Measurements from ENCODE around the gene DLX3. TPM values are rescaled to one million over a fixed set of nuclear protein-coding genes. Genes with fewer than 3 reads are reported as not detected.

The DLX3 gene
- total RNA-seq, 1 donor from 2014 or later: 0.04 TPM

DNA sequence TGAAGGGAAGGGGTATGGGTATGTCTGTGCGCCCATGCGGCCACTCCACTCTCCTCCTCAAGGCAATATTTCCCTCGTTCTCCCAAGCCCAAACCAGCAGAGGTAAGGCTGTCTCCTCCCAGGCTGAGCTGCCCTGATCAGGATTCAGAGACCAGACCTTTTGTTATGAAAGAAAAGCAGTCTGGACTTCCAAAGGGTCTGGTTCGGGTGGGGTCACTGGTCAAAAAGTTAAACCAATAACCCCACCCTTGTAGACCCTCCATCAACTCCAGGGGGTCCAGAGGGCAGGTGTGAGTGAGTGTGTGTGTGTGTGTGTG, 31.8 kb downstream of the DLX3 start:
- Histone ChIP-seq H3K79me2 (ENCODE audit: low read depth) (no peaks in the 10 kb centered on the region), H3K36me3 (no peaks in the 10 kb centered on the region), H3K9me3 (ENCODE audit: low read depth) (no peaks in the 10 kb centered on the region), H3K27ac (no peak overlapping the region), H3K4me3 (peak overlapping the region; percentile 39), H3K27me3 (peaks cover 94% of the 10 kb centered on the region), H3K9ac (no peak overlapping the region), H3K4me2 (peak overlapping the region; percentile 76), H3F3A (ENCODE audit: low read depth) (peaks cover 37% of the 10 kb centered on the region), H3K4me1 (peaks cover 35% of the 10 kb centered on the region), H2AFZ (replicated peaks) (no peak overlapping the region), H4K20me1 (ENCODE audit: low read depth) (peaks cover 35% of the 10 kb centered on the region)
- TF ChIP-seq EZH2 (IDR thresholded peaks at IDR 0.05): no peak
- no peak for TF ChIP-seq EZH2phosphoT487 (IDR thresholded peaks at IDR 0.05)
- TF ChIP-seq, protein P1, sequence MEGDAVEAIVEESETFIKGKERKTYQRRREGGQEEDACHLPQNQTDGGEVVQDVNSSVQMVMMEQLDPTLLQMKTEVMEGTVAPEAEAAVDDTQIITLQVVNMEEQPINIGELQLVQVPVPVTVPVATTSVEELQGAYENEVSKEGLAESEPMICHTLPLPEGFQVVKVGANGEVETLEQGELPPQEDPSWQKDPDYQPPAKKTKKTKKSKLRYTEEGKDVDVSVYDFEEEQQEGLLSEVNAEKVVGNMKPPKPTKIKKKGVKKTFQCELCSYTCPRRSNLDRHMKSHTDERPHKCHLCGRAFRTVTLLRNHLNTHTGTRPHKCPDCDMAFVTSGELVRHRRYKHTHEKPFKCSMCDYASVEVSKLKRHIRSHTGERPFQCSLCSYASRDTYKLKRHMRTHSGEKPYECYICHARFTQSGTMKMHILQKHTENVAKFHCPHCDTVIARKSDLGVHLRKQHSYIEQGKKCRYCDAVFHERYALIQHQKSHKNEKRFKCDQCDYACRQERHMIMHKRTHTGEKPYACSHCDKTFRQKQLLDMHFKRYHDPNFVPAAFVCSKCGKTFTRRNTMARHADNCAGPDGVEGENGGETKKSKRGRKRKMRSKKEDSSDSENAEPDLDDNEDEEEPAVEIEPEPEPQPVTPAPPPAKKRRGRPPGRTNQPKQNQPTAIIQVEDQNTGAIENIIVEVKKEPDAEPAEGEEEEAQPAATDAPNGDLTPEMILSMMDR (IDR thresholded peaks at IDR 0.05): no peak
- Mint-ChIP-seq H3K27me3 (ENCODE audit: insufficient read depth, low read depth) (peaks cover 76% of the 10 kb centered on the region), H3K9me3 (peaks cover 3% of the 10 kb centered on the region), H3K4me3 (peak overlapping the region; percentile 54), H3K4me1 (peaks cover 22% of the 10 kb centered on the region), H3K36me3 (no peaks in the 10 kb centered on the region), H3K27ac (no peak overlapping the region)
- peak; percentile 48 for DNase-seq (ENCODE audit: low spot score)

DNA sequence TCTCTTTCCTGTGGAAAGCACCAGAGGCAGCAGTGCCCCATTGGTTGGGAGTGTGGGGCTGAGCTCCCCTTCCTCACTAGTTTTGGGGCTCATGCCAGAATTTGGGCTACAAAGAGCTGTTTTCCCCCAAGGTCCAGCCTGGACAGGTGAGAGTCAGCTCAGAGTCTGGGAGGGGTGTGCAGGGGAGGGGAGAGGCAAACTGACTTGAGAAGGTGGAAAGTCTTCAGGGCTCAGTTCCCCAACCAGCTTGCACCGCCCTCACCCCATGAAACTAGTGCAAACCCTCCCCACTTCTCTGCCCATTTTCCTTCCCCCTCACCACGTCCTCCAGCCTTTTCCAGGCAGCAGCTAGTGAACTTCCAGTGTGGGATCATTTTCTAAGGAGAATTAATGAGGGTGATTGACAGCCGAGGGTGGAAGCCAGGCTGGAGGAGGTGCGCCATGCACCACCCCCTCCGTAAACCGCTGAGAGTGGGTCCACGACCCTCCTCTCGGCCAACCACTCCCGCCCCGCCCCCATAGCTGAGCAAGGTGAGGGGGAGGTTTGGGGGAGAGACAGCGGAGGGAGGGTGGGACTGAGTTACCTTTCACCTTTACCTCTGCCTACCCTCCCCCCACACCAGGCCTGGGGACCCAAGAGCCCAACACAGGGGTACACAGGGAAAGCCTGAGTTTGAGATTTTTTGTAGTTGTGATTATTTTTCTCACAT, 32.3 kb downstream of the DLX3 start:
- H3K27me3 ChIP-seq: peaks cover 89% of the 10 kb centered on the region
- peak overlapping the region; percentile 76 for H3K4me2 ChIP-seq
- H3K9me3 ChIP-seq (ENCODE audit: low read depth): no peaks in the 10 kb centered on the region
- H3K27ac ChIP-seq: no peak overlapping the region
- peak overlapping the region; percentile 39 for H3K4me3 ChIP-seq
- Mint-ChIP-seq H3K4me1 (peaks cover 22% of the 10 kb centered on the region), H3K9me3 (peaks cover 3% of the 10 kb centered on the region), H3K4me3 (peak overlapping the region; percentile 33), H3K36me3 (no peaks in the 10 kb centered on the region), H3K27me3 (ENCODE audit: insufficient read depth, low read depth) (peaks cover 71% of the 10 kb centered on the region), H3K27ac (no peak overlapping the region)
- H3K79me2 ChIP-seq (ENCODE audit: low read depth): no peaks in the 10 kb centered on the region
- H3K36me3 ChIP-seq: no peaks in the 10 kb centered on the region
- no peak overlapping the region for H2AFZ ChIP-seq (replicated peaks)
- no peak for DNase-seq (ENCODE audit: low spot score)
- TF ChIP-seq EZH2phosphoT487 (IDR thresholded peaks at IDR 0.05) (no peak), EZH2 (IDR thresholded peaks at IDR 0.05) (no peak)
- TF ChIP-seq, protein P1 (IDR thresholded peaks at IDR 0.05): no peak
- peaks cover 35% of the 10 kb centered on the region for H4K20me1 ChIP-seq (ENCODE audit: low read depth)
- H3F3A ChIP-seq (ENCODE audit: low read depth): peaks cover 32% of the 10 kb centered on the region
- H3K9ac ChIP-seq: no peak overlapping the region
- H3K4me1 ChIP-seq: peaks cover 35% of the 10 kb centered on the region

DNA sequence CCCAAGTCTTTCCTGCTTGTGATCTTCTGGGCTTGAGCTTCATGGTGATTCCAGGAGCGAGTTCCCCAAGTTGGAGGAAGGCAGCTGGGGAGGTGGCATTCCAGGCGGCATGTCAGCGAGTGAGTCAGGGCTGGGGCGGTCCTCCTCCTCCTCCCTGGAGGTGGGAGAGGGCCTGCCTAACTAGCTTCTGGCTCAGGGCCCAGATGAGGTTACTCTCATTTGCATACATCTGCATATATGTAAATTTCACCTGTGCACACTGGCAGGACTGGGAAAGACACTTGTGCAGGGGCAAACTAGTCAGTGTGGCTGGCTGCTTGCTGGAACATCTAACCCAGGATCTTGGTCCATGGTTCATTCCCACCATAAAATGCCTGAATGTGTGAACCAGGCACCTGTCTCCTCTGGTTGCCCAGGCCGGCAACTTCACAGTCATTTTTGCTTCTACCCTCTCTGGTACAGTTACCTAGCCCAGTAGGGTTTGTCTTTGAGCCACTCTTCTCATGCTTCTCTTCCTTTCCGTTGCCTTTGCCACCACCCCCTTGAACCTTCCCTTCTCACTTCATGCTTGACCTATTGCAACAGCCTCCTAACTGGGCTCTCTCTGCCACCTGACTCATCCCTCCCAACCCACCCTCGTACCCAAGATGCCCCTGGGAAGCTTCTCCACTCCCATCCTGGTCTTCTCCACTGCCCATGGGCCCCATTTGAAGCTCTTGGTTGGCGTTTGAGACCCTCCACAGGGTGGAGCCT, 35.7 kb downstream of the DLX3 start:
- H3K27me3 ChIP-seq: peaks cover 73% of the 10 kb centered on the region
- no peak for DNase-seq (ENCODE audit: low spot score)
- no peaks in the 10 kb centered on the region for H3K9me3 ChIP-seq (ENCODE audit: low read depth)

More for the DNA sequence above, 35.7 kb downstream of the DLX3 start:
- Histone ChIP-seq H3K4me3 (no peak overlapping the region), H3K4me2 (no peak overlapping the region), H3K4me1 (peaks cover 20% of the 10 kb centered on the region), H3K36me3 (no peaks in the 10 kb centered on the region), H2AFZ (replicated peaks) (no peak overlapping the region), H3K79me2 (ENCODE audit: low read depth) (no peaks in the 10 kb centered on the region), H4K20me1 (ENCODE audit: low read depth) (peaks cover 10% of the 10 kb centered on the region), H3K9ac (no peak overlapping the region), H3F3A (ENCODE audit: low read depth) (peaks cover 16% of the 10 kb centered on the region), H3K27ac (no peak overlapping the region)
- no peak overlapping the region for H3K27ac Mint-ChIP-seq
- H3K4me3 Mint-ChIP-seq: peak overlapping the region; percentile 48
- TF ChIP-seq, protein P1 (IDR thresholded peaks at IDR 0.05): no peak
- TF ChIP-seq EZH2 (IDR thresholded peaks at IDR 0.05) (no peak), EZH2phosphoT487 (IDR thresholded peaks at IDR 0.05) (no peak)
- no peaks in the 10 kb centered on the region for H3K36me3 Mint-ChIP-seq
- H3K4me1 Mint-ChIP-seq: peaks cover 10% of the 10 kb centered on the region
- peaks cover 2% of the 10 kb centered on the region for H3K9me3 Mint-ChIP-seq
- H3K27me3 Mint-ChIP-seq (ENCODE audit: insufficient read depth, low read depth): peaks cover 50% of the 10 kb centered on the region

Measured in neural progenitor cell (in vitro differentiated cells).